ENCODE data around the gene ZEB1. TPM values are rescaled to one million over a fixed set of nuclear protein-coding genes. Genes with fewer than 3 reads are reported as not detected.

Gene ZEB1
- total RNA-seq, 4 donors from 2014 or later = 22.4 to 61.1 (median 40.1) TPM

- DNase-seq = no peak
- intact Hi-C loops (cut with DNase I; ENCODE audit: low total_unique reads) = no loop called here
- TF ChIP-seq POLR2A (IDR thresholded peaks at IDR 0.05) (no peak), POLR2AphosphoS5 (IDR thresholded peaks at IDR 0.05) (no peak), CTCF (IDR thresholded peaks at IDR 0.05) (no peak), EP300 (IDR thresholded peaks at IDR 0.05; ENCODE audit: low read depth) (no peak)
Measured at GRCh38 chr10:31528831-31529230, 209.8 kb downstream of the ZEB1 start.

GRCh38 chr10:31536302-31536701, 217.3 kb downstream of the ZEB1 start:
- Histone ChIP-seq H3K4me1 (no peaks in the 10 kb centered on the region), H3K4me3 (no peak overlapping the region), H3K9me3 (no peaks in the 10 kb centered on the region), H3K36me3 (no peaks in the 10 kb centered on the region), H3K27me3 (no peaks in the 10 kb centered on the region), H3K27ac (no peak overlapping the region)
- DNase-seq = no peak
- WGBS, 2 donors (ENCODE audit: low coverage in 1 of 2) = 35% methylated on average over 3 of the region's 3 CpGs; no CpG with 5 or more reads in 1 of the 2 donors
- in situ Hi-C loops (cut with MboI; ENCODE audit: low pct_ligation_motif_present in 1 of 4, low pct_unique_long_range_greater_than_20kb in 1 of 4, low sequenced_read_pairs in 3 of 4) (no loop called here), intact Hi-C loops (cut with DNase I; ENCODE audit: low total_unique reads) (no loop called here)
- TF ChIP-seq POLR2A (IDR thresholded peaks at IDR 0.05) (no peak), POLR2AphosphoS5 (IDR thresholded peaks at IDR 0.05) (no peak), EP300 (IDR thresholded peaks at IDR 0.05; ENCODE audit: low read depth) (no peak), CTCF (IDR thresholded peaks at IDR 0.05) (no peak)

More at GRCh38 chr10:31528831-31529230, 209.8 kb downstream of the ZEB1 start:
- Histone ChIP-seq H3K4me1 (no peaks in the 10 kb centered on the region), H3K4me3 (no peak overlapping the region), H3K27me3 (no peaks in the 10 kb centered on the region), H3K36me3 (peaks cover 0 to 4% (median 0%) of the 10 kb centered on the region in 4 donors), H3K27ac (no peak overlapping the region), H3K9me3 (no peaks in the 10 kb centered on the region)
- in situ Hi-C loops (cut with MboI; ENCODE audit: low pct_ligation_motif_present in 1 of 4, low pct_unique_long_range_greater_than_20kb in 1 of 4, low sequenced_read_pairs in 3 of 4) = no loop called here

- Histone ChIP-seq H3K27me3 (no peaks in the 10 kb centered on the region), H3K4me3 (no peak overlapping the region), H3K4me1 (no peaks in the 10 kb centered on the region), H3K36me3 (no peaks in the 10 kb centered on the region), H3K27ac (no peak overlapping the region), H3K9me3 (no peaks in the 10 kb centered on the region)
- TF ChIP-seq EP300 (IDR thresholded peaks at IDR 0.05; ENCODE audit: low read depth) (no peak), POLR2AphosphoS5 (IDR thresholded peaks at IDR 0.05) (no peak), POLR2A (IDR thresholded peaks at IDR 0.05) (no peak), CTCF (IDR thresholded peaks at IDR 0.05) (no peak)
- intact Hi-C loops (cut with DNase I; ENCODE audit: low total_unique reads) (no loop called here), in situ Hi-C loops (cut with MboI; ENCODE audit: low pct_ligation_motif_present in 1 of 4, low pct_unique_long_range_greater_than_20kb in 1 of 4, low sequenced_read_pairs in 3 of 4) (no loop called here)
- WGBS, 2 donors (ENCODE audit: low coverage in 1 of 2) = 60 to 66% methylated on average over 2 of the region's 2 CpGs
- DNase-seq = no peak
Measured at GRCh38 chr10:31549896-31550295, 230.9 kb downstream of the ZEB1 start.

GRCh38 chr10:31554556-31554955, 235.5 kb downstream of the ZEB1 start:
- no peak for DNase-seq
- in situ Hi-C loops (cut with MboI; ENCODE audit: low pct_ligation_motif_present in 1 of 4, low pct_unique_long_range_greater_than_20kb in 1 of 4, low sequenced_read_pairs in 3 of 4) = no loop called here
- Histone ChIP-seq H3K27me3 (no peaks in the 10 kb centered on the region), H3K9me3 (peaks cover 6 to 11% of the 10 kb centered on the region in 2 donors), H3K4me3 (no peak overlapping the region), H3K4me1 (no peaks in the 10 kb centered on the region), H3K36me3 (no peaks in the 10 kb centered on the region), H3K27ac (no peak overlapping the region)
- WGBS, 2 donors (ENCODE audit: low coverage in 1 of 2) = 90 to 100% methylated on average over 1 to 2 of the region's 2 CpGs
- no peak for TF ChIP-seq EP300 (IDR thresholded peaks at IDR 0.05; ENCODE audit: low read depth)
- TF ChIP-seq CTCF (IDR thresholded peaks at IDR 0.05) = no peak
- no peak for TF ChIP-seq POLR2AphosphoS5 (IDR thresholded peaks at IDR 0.05)
- TF ChIP-seq POLR2A (IDR thresholded peaks at IDR 0.05) = no peak
- intact Hi-C loops (cut with DNase I; ENCODE audit: low total_unique reads) = no loop called here

All from transverse colon (tissue), 4 donors.